GM18502 (cell line): ENCODE data around the gene ANKRD28.
"Not testable (repeated sequence)": the region's sequence is repeated elsewhere in the genome, so short reads cannot be mapped to it uniquely, and the experiment has no call there.

Experiments used
- ATAC-seq: cut with Tn5 transposase; IDR thresholded peaks from one replicate; pipeline ENCODE4 v1.9.1; 2021; ENCODE audit warnings: mild to moderate bottlenecking; ENCODE audit not compliant: unreplicated experiment, poor library complexity

ANKRD28 gene

GRCh38 chr3:15797642-15798303, at the start of gene ANKRD28:
TSS of gene ANKRD28 (minus strand) at chr3:15797979. CDS start at chr3:15796521, 1,458 bp downstream.
- ATAC-seq = peak; percentile 37

DNA sequence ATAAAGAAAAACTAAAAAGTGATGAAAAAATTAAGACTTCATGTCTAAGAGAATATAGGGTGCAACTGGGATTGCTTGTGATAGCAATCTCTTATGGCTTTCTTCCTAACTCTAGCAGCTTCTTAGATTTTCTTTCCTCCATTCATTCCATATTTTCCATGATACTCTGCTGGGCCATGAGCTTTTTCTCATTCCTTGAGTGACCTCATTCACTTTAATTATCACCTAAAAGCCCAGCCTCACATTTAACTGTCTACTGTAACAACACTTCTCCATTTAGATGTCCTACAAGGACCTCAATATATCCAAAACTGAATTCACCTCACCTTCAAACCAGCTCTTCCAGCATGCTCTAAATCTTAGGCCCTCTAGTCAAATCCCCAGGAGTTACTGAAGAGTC, 49.5 kb upstream of the ANKRD28 start:
- no peak for ATAC-seq

DNA sequence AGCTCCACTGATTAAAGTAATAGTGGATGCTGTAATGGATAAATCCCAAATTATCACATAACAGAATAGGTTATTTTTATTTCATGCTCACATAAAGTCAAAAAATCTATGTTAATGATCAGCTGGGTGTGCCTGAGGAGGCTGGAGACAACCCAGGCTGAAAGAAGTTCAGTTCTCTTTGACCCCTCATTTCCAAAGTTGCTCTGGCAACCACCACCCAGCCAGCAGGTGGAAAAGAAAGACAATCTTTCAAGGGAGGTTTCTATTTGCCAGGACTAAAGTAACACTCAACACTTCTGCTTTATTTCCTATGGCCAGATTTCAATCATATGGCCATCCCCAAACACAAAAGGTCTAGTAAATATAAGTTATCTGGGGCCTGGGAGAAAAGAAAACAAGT, 48.8 kb upstream of the ANKRD28 start:
- ATAC-seq = no peak

DNA sequence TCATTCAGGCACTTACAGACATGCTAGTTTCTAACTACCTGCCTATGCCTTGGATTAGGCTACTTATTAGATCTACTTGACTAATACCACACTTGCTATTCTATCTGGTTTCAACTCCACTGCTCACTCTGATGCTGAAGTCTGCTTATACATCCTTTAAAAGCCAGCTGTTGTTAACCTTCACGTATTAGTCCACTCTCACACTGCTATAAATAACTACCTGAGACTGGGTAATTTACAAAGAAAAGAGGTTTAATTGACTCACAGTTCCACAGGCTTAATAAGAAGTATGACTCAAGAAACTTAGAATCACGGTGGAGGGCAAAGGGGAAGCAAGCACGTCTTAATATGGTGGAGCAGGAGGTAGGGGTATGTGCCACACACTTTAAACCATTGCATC, 47.7 kb upstream of the ANKRD28 start:
- ATAC-seq = peak; percentile 75

- no peak for ATAC-seq
Measured at GRCh38 chr3:15844889-15845288, 47.1 kb upstream of the ANKRD28 start.

DNA sequence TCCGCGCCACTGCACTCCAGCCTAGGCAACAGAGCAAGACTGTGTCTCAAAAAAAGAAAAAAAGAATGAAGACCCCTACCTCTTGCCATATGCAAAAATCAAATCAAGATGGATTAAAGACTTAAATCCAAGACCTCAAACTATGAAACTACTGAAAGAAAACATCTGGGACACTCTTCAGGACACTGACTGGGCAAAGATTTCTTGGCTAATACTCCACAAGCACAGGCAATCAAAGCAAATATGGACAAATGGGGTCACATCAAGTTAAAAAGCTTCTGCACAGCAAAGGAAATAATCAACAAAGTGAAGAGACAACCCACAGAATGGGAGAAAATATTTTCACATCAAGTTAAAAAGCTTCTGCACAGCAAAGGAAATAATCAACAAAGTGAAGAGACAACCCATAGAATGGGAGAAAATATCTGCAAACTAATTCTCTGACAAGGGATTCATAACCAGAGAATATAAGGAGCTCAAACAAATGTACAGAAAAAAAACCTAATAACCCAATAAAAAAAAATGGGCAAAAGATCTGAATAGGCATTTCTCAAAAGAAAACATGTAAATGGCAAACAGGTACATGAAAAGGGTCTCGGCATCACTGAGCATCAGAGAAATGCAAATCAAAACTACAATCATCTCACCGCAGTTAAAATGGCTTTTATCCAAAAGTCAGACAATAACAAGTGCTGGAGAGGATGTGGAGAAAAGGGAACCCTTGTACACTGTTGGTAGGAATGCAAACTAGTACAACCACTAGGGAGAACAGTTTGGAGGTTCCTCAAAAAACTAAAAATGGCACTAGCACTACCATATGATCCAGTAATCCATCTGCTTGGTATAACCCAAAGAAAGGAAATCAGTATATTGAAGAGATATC, 43.6 kb upstream of the ANKRD28 start:
- not testable (repeated sequence) for ATAC-seq

DNA sequence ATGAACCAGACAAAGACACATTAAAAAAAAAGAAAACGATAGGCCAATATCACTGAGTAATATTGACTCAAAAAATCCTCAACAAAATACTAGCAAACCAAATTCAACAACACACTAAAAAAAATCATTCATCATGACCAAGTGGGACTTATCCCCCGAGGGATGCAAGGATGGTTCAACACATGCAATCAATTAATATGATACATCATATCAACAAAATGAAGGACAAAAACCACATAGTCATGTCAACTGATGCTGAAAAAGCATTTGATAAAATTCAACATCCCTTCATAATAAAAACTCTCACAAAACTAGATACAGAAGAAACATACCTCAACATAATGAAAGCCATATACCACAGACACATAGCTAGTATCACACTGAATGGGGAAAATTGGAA, 41.8 kb upstream of the ANKRD28 start:
- no peak for ATAC-seq

GRCh38 chr3:15831927-15832326, 34.1 kb upstream of the ANKRD28 start:
- ATAC-seq = no peak

DNA sequence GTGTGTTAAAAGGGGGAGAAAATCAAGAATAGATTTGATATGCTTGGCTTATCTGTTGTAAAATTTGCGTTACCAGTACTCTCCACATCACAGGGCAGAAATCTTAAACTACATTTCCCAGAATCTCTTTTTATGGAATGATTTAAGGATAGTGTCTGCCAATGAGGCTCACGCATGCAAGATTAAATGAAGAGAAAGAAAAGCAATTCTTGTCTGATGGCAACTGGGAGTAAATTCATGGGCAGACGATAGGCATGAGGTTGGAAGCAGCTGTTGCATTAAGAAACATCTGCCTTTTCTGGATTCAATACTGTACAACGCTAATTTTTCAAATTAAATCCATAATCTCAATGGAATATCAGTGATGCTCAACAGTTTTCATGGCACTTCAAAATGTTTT, 27.2 kb upstream of the ANKRD28 start:
- no peak for ATAC-seq

GRCh38 chr3:15823092-15823491, 25.3 kb upstream of the ANKRD28 start:
- ATAC-seq = no peak

GRCh38 chr3:15822281-15822680, 24.5 kb upstream of the ANKRD28 start:
- ATAC-seq = no peak

GRCh38 chr3:15820911-15821310, 23.1 kb upstream of the ANKRD28 start:
- ATAC-seq = no peak

- no peak for ATAC-seq
Measured at GRCh38 chr3:15819576-15819975, 21.8 kb upstream of the ANKRD28 start.

- ATAC-seq = no peak
Measured at GRCh38 chr3:15819043-15819442, 21.3 kb upstream of the ANKRD28 start.

DNA sequence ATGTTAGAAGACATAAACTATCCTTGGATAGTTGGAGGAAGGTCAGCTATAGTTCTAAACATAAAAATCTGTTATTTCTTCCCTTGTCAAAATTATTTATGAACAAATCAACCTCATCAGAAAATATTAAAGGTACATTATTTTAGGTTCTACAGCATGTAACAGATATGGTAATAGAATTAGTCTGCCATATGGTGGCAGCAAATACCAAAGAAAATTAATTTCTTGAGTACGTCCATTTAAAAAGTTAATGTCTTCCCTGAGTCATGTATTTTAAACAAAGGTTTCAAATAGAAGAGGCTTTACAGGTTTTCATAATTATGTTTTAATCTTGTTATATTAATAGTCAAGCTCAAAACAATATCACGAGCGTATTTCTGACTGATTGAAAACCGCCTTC, 17.9 kb upstream of the ANKRD28 start:
- ATAC-seq = no peak

DNA sequence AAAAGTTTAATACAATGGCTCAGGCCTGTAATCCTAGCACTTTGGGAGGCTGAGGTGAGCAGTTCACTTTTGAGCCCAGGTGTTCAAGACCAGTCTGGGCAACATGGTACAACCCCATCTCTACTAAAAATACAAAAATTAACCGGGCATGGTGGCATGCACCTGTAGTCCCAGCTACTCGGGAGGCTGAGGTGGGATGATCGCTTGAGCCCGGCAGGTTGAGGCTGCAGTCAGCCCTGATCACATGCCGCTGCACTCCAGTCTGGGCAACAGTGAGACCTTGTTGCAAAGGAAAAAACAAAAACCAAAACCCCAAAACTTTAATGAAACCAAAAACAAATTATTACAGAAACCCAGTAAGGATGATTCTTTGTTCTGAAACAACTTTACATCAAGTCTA, 15.3 kb upstream of the ANKRD28 start:
- ATAC-seq = not testable (repeated sequence)

DNA sequence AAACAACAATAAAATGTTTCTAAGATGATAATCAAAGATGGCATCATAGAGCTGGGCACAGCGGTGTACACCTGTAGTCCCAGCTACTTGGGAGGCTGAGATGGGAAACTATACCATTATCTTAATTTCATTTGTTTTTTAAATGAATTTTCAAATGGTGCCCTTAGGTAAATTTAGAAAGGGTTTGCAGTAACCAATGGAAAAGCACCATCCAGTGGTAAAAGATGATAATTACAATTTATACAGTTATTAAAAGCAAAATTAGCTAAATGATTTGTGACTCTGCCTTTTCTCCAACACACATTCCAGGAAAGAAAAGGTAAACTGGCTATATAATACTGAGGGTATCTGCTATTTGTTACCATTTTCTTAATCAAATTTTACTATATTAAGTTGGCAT, 14.4 kb upstream of the ANKRD28 start:
- no peak for ATAC-seq

DNA sequence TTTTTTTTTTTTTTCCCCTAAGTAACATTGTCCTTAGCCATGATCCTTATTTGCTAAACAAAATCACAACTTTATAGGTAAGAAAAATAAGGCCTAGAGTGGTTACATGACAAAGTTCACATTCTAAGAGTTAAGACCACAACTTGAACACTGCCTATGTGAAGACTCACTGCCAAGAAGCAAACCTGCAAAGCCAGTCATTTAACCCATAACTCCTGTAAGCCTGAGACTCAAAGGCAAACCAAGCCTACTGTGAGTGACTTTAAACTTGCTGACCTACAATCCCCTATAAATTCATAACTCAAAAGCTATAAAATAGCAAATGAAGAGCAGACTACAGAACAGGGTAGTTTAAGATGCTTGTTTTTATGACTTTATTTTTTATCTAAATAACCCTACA, 12.9 kb upstream of the ANKRD28 start:
- no peak for ATAC-seq

GRCh38 chr3:15809313-15809712, 11.5 kb upstream of the ANKRD28 start:
- ATAC-seq = no peak

DNA sequence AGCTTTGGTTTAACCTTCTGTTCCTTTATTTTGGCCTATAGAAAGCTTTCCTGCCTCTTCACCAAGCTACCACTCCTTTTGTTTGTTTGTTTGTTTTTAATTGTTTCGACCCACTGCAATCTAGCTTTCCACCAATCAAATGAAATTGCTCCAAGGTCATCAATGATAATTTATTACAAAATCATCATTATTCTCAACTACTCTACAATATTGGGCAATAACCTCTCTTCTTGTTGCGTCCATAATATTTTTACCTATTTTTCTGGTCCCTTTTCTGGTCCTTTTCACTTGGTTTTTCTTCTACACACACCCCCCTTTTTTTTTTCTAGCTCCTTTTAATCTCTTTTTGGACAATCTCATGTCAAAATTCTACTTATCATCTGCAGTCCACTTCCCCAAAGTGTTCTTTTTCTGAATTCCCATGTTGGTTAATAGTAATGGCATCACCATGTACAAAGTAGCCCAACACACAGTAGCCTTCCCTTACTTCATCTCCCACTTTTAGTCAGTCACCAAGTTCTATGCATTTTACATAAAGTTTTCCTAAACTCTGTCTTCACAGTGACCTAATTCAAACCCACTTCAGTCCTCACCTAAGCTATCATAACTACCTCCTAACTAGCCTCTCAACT, 11.0 kb upstream of the ANKRD28 start:
- no peak for ATAC-seq

DNA sequence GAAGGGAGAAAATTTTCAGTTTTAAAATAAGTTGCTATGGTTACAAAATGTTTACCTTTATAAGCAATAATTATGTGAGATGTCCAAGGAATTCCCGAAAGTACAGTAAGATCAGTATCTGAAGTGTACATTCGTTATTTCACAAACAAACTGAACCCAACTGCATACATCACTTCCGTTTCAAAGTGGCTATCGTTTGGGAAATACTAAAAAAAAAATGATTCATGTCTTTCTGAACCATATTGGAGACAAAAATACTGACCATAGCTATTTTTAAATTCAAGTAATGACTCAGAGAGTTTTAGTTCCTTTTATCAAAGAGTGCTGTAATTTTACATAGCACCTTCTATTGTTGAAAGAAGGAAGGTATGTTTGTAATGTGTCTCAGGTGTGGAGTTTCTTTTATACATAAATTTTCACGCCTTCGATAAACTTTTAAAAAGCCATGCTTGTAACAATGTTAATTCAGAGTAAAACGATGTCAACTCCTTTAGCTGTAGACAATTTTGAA, 8.0 kb upstream of the ANKRD28 start:
- peak; percentile 74 for ATAC-seq
